Brain microvascular endothelial cell (primary cell): Measurements from ENCODE around the gene HOXD13.

Experiments
- DNase-seq: peaks from one replicate; pipeline ENCODE4 v3.0.0-alpha.2; 2020
- H3K27ac ChIP-seq: fragments of 250-450 bp; sonication (Bioruptor Pico); 2 replicates; pipeline ENCODE4 v1.5.1; 2020; ENCODE audit warnings: mild to moderate bottlenecking, moderate library complexity
- H3K27me3 ChIP-seq: fragments of 250-450 bp; sonication (Bioruptor Pico); replicated peaks from 2 replicates; pipeline ENCODE4 v1.5.1; 2020; ENCODE audit warnings: mild to moderate bottlenecking
- H3K36me3 ChIP-seq: fragments of 250-450 bp; sonication (Bioruptor Pico); replicated peaks from 2 replicates; pipeline ENCODE4 v1.5.1; 2020; ENCODE audit warnings: mild to moderate bottlenecking
- H3K4me3 ChIP-seq: 2 replicates; pipeline ENCODE4 v1.5.1; 2011; ENCODE audit warnings: low read depth, mild to moderate bottlenecking, control low read depth, low read length, moderate library complexity
- CTCF ChIP-seq: IDR thresholded peaks from 2 replicates; pipeline ENCODE4 v1.5.1; 2011; ENCODE audit warnings: low read depth, mild to moderate bottlenecking, moderate library complexity, low read length, control low read depth, inconsistent platforms; ENCODE audit errors: missing control alignments
- in situ Hi-C: cut with HindIII; loops from 2 replicates; pipeline ENCODE4 v1.10.0; 2017; ENCODE audit warnings: low sequenced_read_pairs, low pct_ligation_motif_present

Gene HOXD13

GRCh38 chr2:176111309-176111663 lies 18.8 kb downstream of the HOXD13 start:
- in situ Hi-C loops = no loop called here
- Histone ChIP-seq H3K4me3 (no peak overlapping the region), H3K27me3 (peaks cover 91% of the 10 kb centered on the region), H3K36me3 (no peaks in the 10 kb centered on the region), H3K27ac (no peak overlapping the region)
- TF ChIP-seq CTCF = peak; percentile 84
- DNase-seq = no peak

DNA sequence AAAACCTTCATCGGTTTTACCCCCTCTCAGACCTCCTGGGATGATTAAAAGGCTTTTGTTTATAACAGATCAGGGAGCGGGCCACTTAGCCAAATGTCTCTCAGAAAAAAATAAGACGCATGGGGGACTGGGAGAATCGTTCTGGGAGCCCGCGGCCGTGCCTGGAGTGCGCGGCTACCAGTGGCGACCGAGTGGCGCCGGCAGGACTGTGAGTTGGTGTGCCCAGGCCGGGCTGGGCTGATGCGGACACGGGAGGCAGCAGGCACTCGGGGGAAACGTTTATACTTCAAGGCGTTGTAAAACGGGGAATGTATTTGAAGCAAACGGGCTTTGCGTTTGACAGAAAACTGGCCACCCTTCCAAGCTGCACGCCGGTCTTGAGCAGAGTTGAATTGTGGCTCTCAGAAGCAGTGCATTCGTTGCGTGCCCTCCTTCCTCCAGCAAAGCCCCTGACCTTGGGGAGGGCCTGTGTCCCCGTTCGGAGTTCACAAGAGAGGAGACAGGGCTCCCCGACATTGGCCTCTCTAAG lies 19.4 kb downstream of the HOXD13 start:
- in situ Hi-C loops = no loop called here

GRCh38 chr2:176112375-176113302 lies 20.1 kb downstream of the HOXD13 start:
- TF ChIP-seq CTCF = no peak
- in situ Hi-C loops = no loop called here
- H3K36me3 ChIP-seq = no peaks in the 10 kb centered on the region
- peaks cover 93% of the 10 kb centered on the region for H3K27me3 ChIP-seq
- DNase-seq = no peak
- H3K4me3 ChIP-seq = no peak overlapping the region
- H3K27ac ChIP-seq = no peak overlapping the region

More for the DNA sequence above, 19.4 kb downstream of the HOXD13 start:
- Histone ChIP-seq H3K36me3 (no peaks in the 10 kb centered on the region), H3K4me3 (no peak overlapping the region), H3K27ac (no peak overlapping the region), H3K27me3 (peaks cover 91% of the 10 kb centered on the region)
- no peak for TF ChIP-seq CTCF
- DNase-seq = no peak

DNA sequence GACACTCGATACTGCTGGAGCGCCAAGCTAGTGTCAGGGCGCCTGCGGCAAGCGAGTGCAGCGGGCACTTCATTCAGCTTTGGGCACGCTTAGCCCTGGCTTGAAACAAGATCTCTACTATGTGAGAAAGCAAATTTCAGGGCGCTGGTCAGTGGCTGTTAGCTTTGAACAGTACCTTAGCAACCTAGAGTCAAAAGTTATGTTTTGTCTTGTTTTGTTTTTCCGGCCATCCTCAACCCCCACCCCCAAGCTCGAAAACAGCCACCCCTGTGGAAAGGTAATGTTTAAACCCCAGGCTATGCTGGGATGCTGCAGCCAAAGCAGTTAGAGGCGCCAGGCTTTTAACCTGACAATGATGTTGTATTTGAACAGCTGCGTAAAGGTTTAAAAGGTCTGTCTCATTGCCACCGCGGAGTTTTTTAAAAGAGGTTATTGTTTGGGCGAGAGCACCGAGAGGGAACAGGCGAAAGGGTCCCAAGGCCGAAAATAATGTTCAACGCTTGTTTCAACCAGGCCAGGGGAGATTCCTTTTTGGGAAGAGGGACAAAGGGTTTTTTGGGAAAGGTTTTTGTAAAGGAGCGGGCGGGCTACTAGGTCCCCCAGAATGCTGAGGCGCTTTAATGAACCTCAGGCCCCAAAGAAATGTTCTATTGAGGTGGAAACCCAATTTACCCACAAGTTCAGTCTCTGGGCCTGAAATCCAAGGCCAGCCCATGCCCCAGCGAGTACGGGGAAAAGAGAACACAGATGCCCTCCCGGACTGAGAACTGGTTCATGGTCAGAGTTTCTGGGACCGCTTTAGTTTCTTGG lies 21.8 kb downstream of the HOXD13 start:
- in situ Hi-C loops = no loop called here
- no peak overlapping the region for H3K27ac ChIP-seq

More for the DNA sequence above, 21.8 kb downstream of the HOXD13 start:
- H3K36me3 ChIP-seq = no peaks in the 10 kb centered on the region
- no peak for TF ChIP-seq CTCF
- no peak overlapping the region for H3K4me3 ChIP-seq
- peaks cover 95% of the 10 kb centered on the region for H3K27me3 ChIP-seq
- DNase-seq = no peak
